Measurements from ENCODE around the gene ANKS4B. TPM values are rescaled to one million over a fixed set of nuclear protein-coding genes. Genes with fewer than 3 reads are reported as not detected.
"Not testable (repeated sequence)": the region's sequence is repeated elsewhere in the genome, so short reads cannot be mapped to it uniquely, and the experiment has no call there.

Gene ANKS4B
- total RNA-seq, 1 donor from 2014 or later: 0.03 TPM

- DNase-seq (ENCODE audit: low read depth): not testable (repeated sequence)
Measured at GRCh38 chr16:21289789-21290188, 56.3 kb downstream of the ANKS4B start.

GRCh38 chr16:21300309-21301167 lies 67.0 kb downstream of the ANKS4B start:
- DNase-seq (ENCODE audit: low read depth): peak; percentile 99

- peak; percentile 77 for DNase-seq (ENCODE audit: low read depth)
Measured at GRCh38 chr16:21301168-21301894, 67.8 kb downstream of the ANKS4B start.

DNA sequence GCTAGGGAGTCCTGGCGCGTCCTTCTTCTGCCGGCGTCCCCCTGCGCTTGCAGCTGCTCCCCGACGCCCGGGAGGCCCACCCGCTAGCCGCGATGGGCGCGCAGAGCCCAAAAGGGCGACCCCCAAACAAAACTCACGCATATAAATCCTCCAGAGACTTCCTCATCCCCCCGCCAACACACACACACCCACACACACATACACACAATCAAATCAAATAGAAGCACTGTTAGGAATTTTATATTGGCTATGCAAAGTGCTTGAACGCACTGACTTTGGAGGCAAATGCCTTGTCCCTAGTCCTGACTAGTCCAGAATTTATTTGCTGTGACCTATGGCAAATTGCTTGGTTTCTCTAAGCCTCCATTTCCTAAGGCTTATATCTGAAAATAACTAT lies 68.4 kb downstream of the ANKS4B start:
- DNase-seq (ENCODE audit: low read depth): no peak

- peak; percentile 16 for DNase-seq (ENCODE audit: low read depth)
Measured at GRCh38 chr16:21302454-21302853, 69.0 kb downstream of the ANKS4B start.

DNA sequence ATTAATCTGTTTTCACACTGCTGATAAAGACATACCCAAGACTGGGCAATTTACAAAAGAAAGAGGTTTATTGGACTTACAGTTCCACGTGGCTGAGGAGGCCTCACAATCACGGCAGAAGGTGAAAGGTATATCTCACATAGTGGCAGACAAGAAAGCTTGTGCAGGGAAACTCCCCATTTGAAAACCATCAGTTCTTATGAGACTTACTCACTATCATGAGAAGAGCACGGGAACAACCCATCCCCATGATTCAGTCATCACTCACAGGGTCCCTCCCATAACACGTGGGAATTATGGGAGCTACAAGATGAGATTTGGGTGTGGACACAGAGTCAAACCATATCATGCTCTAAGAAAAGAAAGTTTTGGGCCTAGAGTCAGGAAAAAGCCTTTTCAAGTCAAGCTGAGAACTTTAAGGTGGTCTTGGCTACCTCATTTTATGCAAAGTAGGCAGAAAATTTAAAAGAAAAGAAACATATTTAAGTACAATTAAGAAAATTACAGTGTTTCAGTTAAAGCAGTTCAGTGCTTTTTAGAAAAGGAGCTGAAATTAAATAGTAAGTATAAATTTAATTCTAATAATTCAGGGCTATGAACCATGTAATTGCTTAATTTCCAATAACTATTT lies 69.5 kb downstream of the ANKS4B start:
- peak; percentile 67 for DNase-seq (ENCODE audit: low read depth)

Other genes starting within 250 kb of the ANKS4B start
- gene DNAH3, start 82.9 kb upstream of the ANKS4B start, total RNA-seq: 0.03 and 0.05 TPM in 2 replicates
- 8.0 and 9.5 TPM in 2 replicates for gene LDAF1, start 75.0 kb upstream of the ANKS4B start, total RNA-seq
- not detected in 2 replicates for gene ZP2, start 22.1 kb upstream of the ANKS4B start, total RNA-seq
- 0.73 TPM in 1 of 2 replicates, not detected in the other for gene CRYM, start 44.6 kb downstream of the ANKS4B start, total RNA-seq